ENCODE results near the gene IL12A. TPM values are rescaled to one million over a fixed set of nuclear protein-coding genes. Genes with fewer than 3 reads are reported as not detected.
A peak's percentile ranks its signal among the peaks of the same experiment; 100 is the strongest.

IL12A gene
- total RNA-seq, 1 donor from 2014 or later, result not detected

DNA sequence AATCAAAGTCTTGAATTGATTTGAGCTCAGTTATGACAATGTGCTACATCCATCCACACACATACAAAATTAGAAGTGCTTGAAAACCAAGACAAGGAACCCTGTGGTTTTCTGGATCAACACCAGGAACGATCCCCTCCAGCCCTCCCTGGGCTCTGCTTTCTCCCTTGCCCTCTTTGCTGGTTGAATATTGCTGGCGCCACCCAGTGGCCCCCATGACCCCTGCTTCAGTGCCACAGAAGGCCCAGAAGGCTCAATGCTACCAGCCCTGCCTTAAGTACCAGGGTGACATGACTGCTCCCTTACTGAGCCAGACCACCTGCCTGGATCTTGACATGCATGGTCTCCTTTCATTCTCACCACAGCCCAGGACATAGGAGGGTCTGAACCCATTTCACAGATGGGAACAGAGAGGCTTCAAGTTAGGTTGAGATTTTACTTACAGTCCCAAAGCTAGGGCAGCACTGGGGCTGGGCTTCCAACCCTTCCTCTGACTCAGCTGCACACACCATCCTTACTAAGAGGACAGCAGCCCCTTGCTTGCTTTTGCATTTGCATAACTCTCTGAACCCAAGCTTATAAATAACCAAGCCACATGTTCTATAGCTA is 15.0 kb downstream of the IL12A start:
- Mint-ChIP-seq H3K4me1 (ENCODE audit: low read depth, unreplicated experiment) (peaks cover 8% of the 10 kb centered on the region), H3K27ac (ENCODE audit: unreplicated experiment) (no peak overlapping the region), H3K27me3 (ENCODE audit: unreplicated experiment) (peaks cover 2% of the 10 kb centered on the region), H3K9me3 (ENCODE audit: unreplicated experiment) (no peaks in the 10 kb centered on the region), H3K36me3 (ENCODE audit: unreplicated experiment) (no peaks in the 10 kb centered on the region), H3K4me3 (ENCODE audit: unreplicated experiment) (no peak overlapping the region)
- peak; percentile 20 for TF ChIP-seq CTCF (IDR thresholded peaks at IDR 0.05; ENCODE audit: partially characterized antibody, unreplicated experiment)
- DNase-seq, result peak; percentile 67

DNA sequence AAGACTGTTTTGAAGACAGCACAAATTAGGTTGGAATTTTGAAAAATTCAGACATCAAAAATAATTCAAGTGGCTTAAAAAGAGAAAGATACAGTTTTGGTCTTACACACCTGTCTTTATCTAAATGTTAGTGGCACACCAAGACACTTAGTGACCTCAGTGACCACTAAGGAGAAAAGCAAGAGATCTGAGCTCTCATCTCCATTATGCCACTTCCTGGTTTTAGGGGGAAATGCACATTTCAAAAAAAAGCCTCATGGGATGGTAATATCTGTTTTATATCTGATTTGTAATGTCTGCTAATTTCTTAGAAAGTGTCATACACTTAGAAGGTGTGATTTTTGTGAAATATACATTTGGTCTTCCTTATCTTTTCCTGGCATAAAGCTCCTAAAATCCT is 16.4 kb downstream of the IL12A start:
- H3K27me3 Mint-ChIP-seq (ENCODE audit: unreplicated experiment), result peaks cover 2% of the 10 kb centered on the region
- H3K36me3 Mint-ChIP-seq (ENCODE audit: unreplicated experiment), result no peaks in the 10 kb centered on the region
- no peaks in the 10 kb centered on the region for H3K9me3 Mint-ChIP-seq (ENCODE audit: unreplicated experiment)
- H3K27ac Mint-ChIP-seq (ENCODE audit: unreplicated experiment), result no peak overlapping the region
- no peak overlapping the region for H3K4me3 Mint-ChIP-seq (ENCODE audit: unreplicated experiment)
- peaks cover 8% of the 10 kb centered on the region for H3K4me1 Mint-ChIP-seq (ENCODE audit: low read depth, unreplicated experiment)
- DNase-seq, result no peak
- no peak for TF ChIP-seq CTCF (IDR thresholded peaks at IDR 0.05; ENCODE audit: partially characterized antibody, unreplicated experiment)

DNA sequence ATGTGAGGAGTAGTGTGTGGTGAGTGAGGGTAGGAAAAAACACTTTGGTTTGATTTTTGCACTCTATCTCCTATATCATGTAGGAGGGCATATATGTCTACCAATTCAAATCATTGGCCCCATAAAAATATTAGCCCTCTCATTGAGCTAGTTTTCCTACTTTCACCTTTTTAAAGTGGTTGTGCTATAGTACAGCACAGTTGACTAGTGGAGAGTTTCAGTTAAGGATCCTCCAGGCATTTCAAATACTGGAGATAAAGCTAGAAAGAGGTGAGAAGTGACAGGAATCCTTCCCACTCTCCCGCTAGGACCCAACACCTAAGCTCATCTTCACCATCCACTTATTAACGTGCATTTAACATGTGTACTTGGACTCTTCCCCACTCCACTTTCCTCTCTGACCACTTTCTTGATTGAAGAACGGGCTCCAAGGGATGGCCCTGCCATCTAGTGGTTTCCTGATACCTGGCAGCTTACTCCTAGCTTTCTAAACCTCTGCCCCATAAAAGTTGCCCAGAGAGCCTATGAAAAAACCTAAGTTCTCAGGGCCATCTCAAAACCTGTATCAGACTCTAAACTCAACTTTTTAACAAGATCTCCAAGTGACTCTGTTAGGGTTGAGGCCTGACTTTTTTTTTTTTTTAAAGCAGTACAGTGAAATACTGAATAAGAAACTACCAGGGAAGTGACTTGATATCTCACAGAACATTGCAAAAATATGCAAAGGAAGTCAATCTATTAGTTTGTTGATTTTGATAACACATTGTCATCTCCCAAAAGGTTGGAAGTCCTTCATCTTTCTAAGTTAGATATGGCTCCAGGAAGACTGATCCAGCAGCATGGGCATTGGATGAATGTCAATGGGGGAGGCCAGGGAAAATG is 17.9 kb downstream of the IL12A start:
- Mint-ChIP-seq H3K4me3 (ENCODE audit: unreplicated experiment) (no peak overlapping the region), H3K4me1 (ENCODE audit: low read depth, unreplicated experiment) (peaks cover 8% of the 10 kb centered on the region), H3K36me3 (ENCODE audit: unreplicated experiment) (no peaks in the 10 kb centered on the region), H3K27me3 (ENCODE audit: unreplicated experiment) (peaks cover 2% of the 10 kb centered on the region), H3K9me3 (ENCODE audit: unreplicated experiment) (peaks cover 1% of the 10 kb centered on the region), H3K27ac (ENCODE audit: unreplicated experiment) (no peak overlapping the region)
- DNase-seq, result peak; percentile 32
- peak; percentile 74 for TF ChIP-seq CTCF (IDR thresholded peaks at IDR 0.05; ENCODE audit: partially characterized antibody, unreplicated experiment)

GRCh38 chr3:160008961-160009360 is 20.3 kb downstream of the IL12A start:
- DNase-seq, result no peak
- Mint-ChIP-seq H3K27me3 (ENCODE audit: unreplicated experiment) (no peaks in the 10 kb centered on the region), H3K4me3 (ENCODE audit: unreplicated experiment) (no peak overlapping the region), H3K9me3 (ENCODE audit: unreplicated experiment) (peaks cover 2% of the 10 kb centered on the region), H3K27ac (ENCODE audit: unreplicated experiment) (no peak overlapping the region), H3K36me3 (ENCODE audit: unreplicated experiment) (no peaks in the 10 kb centered on the region), H3K4me1 (ENCODE audit: low read depth, unreplicated experiment) (no peaks in the 10 kb centered on the region)
- TF ChIP-seq CTCF (IDR thresholded peaks at IDR 0.05; ENCODE audit: partially characterized antibody, unreplicated experiment), result no peak

- no peaks in the 10 kb centered on the region for H3K36me3 Mint-ChIP-seq (ENCODE audit: unreplicated experiment)
- DNase-seq, result no peak
- no peak for TF ChIP-seq CTCF (IDR thresholded peaks at IDR 0.05; ENCODE audit: partially characterized antibody, unreplicated experiment)
- H3K4me1 Mint-ChIP-seq (ENCODE audit: low read depth, unreplicated experiment), result no peaks in the 10 kb centered on the region
- H3K27ac Mint-ChIP-seq (ENCODE audit: unreplicated experiment), result no peak overlapping the region
- H3K4me3 Mint-ChIP-seq (ENCODE audit: unreplicated experiment), result no peak overlapping the region
- peaks cover 1% of the 10 kb centered on the region for H3K27me3 Mint-ChIP-seq (ENCODE audit: unreplicated experiment)
- peaks cover 2% of the 10 kb centered on the region for H3K9me3 Mint-ChIP-seq (ENCODE audit: unreplicated experiment)
Observed at GRCh38 chr3:160009525-160009924, 20.9 kb downstream of the IL12A start.
